ENCODE data around the gene BPIFB3. TPM values are rescaled to one million over a fixed set of nuclear protein-coding genes. Genes with fewer than 3 reads are reported as not detected.

BPIFB3 gene
- total and polyA plus RNA-seq, 2 donors from 2014 or later: not detected

DNA sequence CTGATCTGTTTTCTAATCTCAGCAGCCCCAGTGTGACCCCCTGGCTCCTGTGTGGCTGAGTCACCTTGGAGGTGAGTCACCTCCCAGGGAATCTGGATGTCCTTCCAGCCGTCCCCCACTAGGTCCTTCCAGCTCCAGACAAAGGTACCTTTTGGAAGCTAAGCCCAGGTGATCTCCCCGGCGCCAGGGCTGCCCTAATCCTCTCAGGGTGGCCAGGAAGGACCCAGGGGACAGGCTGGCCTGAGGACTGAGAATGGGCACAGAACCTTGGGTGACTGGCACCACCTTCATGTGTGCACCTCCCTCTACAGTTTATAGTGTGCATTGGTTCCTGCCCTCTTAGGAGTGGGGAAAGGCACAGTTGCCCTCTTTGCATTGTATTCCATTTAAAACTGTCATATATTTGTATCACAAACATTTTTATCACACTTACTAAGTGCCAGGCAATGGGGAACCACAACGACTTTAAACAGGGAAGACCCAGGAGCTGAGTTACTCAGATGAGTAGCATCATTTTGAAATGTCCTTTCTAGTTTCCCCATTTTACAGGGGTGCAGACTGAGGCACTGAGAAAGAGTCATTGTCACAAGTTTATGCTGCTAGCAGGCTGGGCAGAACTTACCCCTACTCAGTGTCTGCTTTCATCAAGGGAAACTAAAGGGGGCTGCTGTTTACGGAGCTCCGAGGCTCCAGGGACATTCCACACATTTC, 23.1 kb downstream of the BPIFB3 start:
- H3K4me3 ChIP-seq (ENCODE audit: low read length in 3 of 3): no peak overlapping the region
- no peaks in the 10 kb centered on the region for H3K36me3 ChIP-seq (ENCODE audit: control insufficient read depth in 2 of 3, insufficient read depth in 3 of 3, low read length in 3 of 3)
- H3K27me3 ChIP-seq (ENCODE audit: control insufficient read depth, insufficient read depth, low read length): no peaks in the 10 kb centered on the region
- TF ChIP-seq, protein P1, sequence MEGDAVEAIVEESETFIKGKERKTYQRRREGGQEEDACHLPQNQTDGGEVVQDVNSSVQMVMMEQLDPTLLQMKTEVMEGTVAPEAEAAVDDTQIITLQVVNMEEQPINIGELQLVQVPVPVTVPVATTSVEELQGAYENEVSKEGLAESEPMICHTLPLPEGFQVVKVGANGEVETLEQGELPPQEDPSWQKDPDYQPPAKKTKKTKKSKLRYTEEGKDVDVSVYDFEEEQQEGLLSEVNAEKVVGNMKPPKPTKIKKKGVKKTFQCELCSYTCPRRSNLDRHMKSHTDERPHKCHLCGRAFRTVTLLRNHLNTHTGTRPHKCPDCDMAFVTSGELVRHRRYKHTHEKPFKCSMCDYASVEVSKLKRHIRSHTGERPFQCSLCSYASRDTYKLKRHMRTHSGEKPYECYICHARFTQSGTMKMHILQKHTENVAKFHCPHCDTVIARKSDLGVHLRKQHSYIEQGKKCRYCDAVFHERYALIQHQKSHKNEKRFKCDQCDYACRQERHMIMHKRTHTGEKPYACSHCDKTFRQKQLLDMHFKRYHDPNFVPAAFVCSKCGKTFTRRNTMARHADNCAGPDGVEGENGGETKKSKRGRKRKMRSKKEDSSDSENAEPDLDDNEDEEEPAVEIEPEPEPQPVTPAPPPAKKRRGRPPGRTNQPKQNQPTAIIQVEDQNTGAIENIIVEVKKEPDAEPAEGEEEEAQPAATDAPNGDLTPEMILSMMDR (IDR thresholded peaks at IDR 0.05; ENCODE audit: borderline replicate concordance, extremely low read depth, insufficient read depth): no peak
- intact Hi-C loops (cut with DNase I): no loop called here
- H3K9me3 ChIP-seq (ENCODE audit: control insufficient read depth in 2 of 3, insufficient read depth in 1 of 3, low read length in 3 of 3): no peaks in the 10 kb centered on the region
- H3K4me1 ChIP-seq (ENCODE audit: control insufficient read depth in 2 of 3, insufficient read depth in 2 of 3, low read depth in 1 of 3, low read length in 3 of 3): no peaks in the 10 kb centered on the region
- H3K27ac ChIP-seq (ENCODE audit: low read depth in 2 of 2, low read length in 2 of 2): no peak overlapping the region
- no peak overlapping the region for H3K9ac ChIP-seq (ENCODE audit: low read length in 3 of 3)
- no peak for FAIRE-seq
- peak in 1 of 5 donors; percentile 41 for DNase-seq

DNA sequence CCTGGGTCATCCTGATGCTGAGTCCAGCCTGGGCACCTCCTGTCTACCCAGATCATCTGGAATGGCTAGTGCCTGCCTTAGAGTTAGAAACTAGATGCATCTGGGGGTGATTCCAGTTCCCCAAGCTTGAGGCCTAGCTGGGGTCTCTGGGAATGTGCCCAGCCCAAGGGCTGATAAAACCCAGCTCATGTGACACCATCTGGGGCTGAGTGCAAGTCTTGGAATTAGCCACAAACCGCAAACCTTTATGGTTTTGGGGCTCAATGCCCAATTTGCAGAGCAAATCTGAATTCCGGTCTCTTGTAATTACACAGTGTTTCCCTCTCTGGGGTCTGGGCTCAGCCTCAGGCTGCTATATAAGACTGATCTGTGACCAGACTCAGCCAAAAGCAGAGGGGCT, 25.6 kb downstream of the BPIFB3 start, which contains the start of gene BPIFB4:
BPIFB4 (plus strand) TSS at position 385 of the 400 bp plus-strand sequence. CDS start 1,884 bp downstream, outside the sequence.
- no peaks in the 10 kb centered on the region for H3K4me1 ChIP-seq (ENCODE audit: control insufficient read depth in 2 of 3, insufficient read depth in 2 of 3, low read depth in 1 of 3, low read length in 3 of 3)
- no peak within 1 kb of the TSS for H3K9ac ChIP-seq (ENCODE audit: low read length in 3 of 3)
- no peak for FAIRE-seq
- no peak within 1 kb of the TSS for H3K27ac ChIP-seq (ENCODE audit: low read depth in 2 of 2, low read length in 2 of 2)
- TF ChIP-seq, protein P1 (IDR thresholded peaks at IDR 0.05; ENCODE audit: borderline replicate concordance, extremely low read depth, insufficient read depth): no peak
- no peaks in the 10 kb centered on the region for H3K27me3 ChIP-seq (ENCODE audit: control insufficient read depth, insufficient read depth, low read length)
- DNase-seq: peak in 1 of 5 donors; percentile 16
- intact Hi-C loops (cut with DNase I): no loop called here
- H3K36me3 ChIP-seq (ENCODE audit: control insufficient read depth in 2 of 3, insufficient read depth in 3 of 3, low read length in 3 of 3): no peaks in the 10 kb centered on the region
- H3K9me3 ChIP-seq (ENCODE audit: control insufficient read depth in 2 of 3, insufficient read depth in 1 of 3, low read length in 3 of 3): no peaks in the 10 kb centered on the region
- H3K4me3 ChIP-seq (ENCODE audit: low read length in 3 of 3): no peak within 1 kb of the TSS

DNA sequence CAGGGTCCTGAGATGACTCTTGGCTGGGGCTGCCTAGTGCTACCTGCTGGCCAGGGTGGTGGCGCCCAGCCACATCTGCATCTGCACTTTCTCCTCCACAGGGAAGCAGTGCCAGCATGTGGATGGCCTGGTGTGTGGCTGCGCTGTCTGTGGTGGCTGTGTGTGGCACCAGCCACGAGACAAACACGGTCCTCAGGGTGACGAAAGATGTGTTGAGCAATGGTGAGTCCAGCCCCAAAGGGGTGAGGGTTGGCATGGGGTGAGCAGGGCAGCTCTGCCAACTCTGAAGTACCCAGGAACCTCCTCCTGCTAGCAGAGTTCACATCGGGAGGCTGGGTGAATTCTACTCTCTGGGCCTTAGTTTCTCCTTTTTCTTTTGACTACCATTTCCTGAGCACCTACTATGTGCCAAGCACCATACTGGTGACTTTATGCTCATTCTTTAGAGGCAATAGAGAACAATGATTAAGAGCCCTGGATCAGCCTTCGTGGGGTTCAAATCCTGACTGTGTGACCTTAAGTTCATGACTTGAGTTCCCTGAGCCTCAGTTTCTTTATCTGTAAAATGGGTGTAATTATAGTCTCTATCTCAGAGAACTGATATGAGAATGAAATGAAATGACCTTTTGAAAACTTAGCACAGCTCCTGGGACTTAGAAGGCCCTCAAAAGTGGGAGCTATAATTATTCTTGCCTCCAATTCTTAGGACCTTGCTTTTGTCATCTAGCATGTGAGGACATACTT, 27.9 kb downstream of the BPIFB3 start:
- no peak overlapping the region for H3K9ac ChIP-seq (ENCODE audit: low read length in 3 of 3)
- H3K27ac ChIP-seq (ENCODE audit: low read depth in 2 of 2, low read length in 2 of 2): no peak overlapping the region
- intact Hi-C loops (cut with DNase I): no loop called here
- H3K36me3 ChIP-seq (ENCODE audit: control insufficient read depth in 2 of 3, insufficient read depth in 3 of 3, low read length in 3 of 3): no peaks in the 10 kb centered on the region
- no peaks in the 10 kb centered on the region for H3K4me1 ChIP-seq (ENCODE audit: control insufficient read depth in 2 of 3, insufficient read depth in 2 of 3, low read depth in 1 of 3, low read length in 3 of 3)
- TF ChIP-seq, protein P1 (IDR thresholded peaks at IDR 0.05; ENCODE audit: borderline replicate concordance, extremely low read depth, insufficient read depth): no peak
- FAIRE-seq: no peak
- H3K27me3 ChIP-seq (ENCODE audit: control insufficient read depth, insufficient read depth, low read length): no peaks in the 10 kb centered on the region
- H3K9me3 ChIP-seq (ENCODE audit: control insufficient read depth in 2 of 3, insufficient read depth in 1 of 3, low read length in 3 of 3): no peaks in the 10 kb centered on the region
- no peak overlapping the region for H3K4me3 ChIP-seq (ENCODE audit: low read length in 3 of 3)
- peak in 1 of 5 donors; percentile 29 for DNase-seq
